Esophagus muscularis mucosa (tissue), 3 donors: ENCODE measurements around the gene PSMC2.

Experiments
- CTCF ChIP-seq, 3 experiments: fragments of 200-600 bp in 2 of 3; fragments of 450-650 bp in 1 of 3; sonication (generic) in 2 of 3; IDR thresholded peaks; one replicate each; pipeline ENCODE4 v1.5.1; 2017 to 2019; ENCODE audit warnings: antibody characterized with exemption in 3 of 3, mild to moderate bottlenecking in 2 of 3, moderate library complexity in 1 of 3
- POLR2A ChIP-seq: fragments of 450-650 bp; IDR thresholded peaks from one replicate; pipeline ENCODE4 v1.6.1; 2017; ENCODE audit warnings: antibody characterized with exemption, moderate library complexity, mild to moderate bottlenecking, low read depth
- POLR2AphosphoS5 ChIP-seq, 2 donors: sonication (generic); formaldehyde crosslinking; IDR thresholded peaks; one replicate each; pipeline ENCODE4 v1.6.1; 2017; ENCODE audit warnings: antibody characterized with exemption in 2 of 2

- TF ChIP-seq CTCF (IDR thresholded peaks at IDR 0.05): no peak
- no peak for TF ChIP-seq POLR2A
- TF ChIP-seq POLR2AphosphoS5 (IDR thresholded peaks at IDR 0.05): no peak
These were observed 22.0 kb downstream of the PSMC2 start for GRCh38 chr7:103369432-103369831.
